ENCODE data around the gene MAP3K4.

Gene MAP3K4

DNA sequence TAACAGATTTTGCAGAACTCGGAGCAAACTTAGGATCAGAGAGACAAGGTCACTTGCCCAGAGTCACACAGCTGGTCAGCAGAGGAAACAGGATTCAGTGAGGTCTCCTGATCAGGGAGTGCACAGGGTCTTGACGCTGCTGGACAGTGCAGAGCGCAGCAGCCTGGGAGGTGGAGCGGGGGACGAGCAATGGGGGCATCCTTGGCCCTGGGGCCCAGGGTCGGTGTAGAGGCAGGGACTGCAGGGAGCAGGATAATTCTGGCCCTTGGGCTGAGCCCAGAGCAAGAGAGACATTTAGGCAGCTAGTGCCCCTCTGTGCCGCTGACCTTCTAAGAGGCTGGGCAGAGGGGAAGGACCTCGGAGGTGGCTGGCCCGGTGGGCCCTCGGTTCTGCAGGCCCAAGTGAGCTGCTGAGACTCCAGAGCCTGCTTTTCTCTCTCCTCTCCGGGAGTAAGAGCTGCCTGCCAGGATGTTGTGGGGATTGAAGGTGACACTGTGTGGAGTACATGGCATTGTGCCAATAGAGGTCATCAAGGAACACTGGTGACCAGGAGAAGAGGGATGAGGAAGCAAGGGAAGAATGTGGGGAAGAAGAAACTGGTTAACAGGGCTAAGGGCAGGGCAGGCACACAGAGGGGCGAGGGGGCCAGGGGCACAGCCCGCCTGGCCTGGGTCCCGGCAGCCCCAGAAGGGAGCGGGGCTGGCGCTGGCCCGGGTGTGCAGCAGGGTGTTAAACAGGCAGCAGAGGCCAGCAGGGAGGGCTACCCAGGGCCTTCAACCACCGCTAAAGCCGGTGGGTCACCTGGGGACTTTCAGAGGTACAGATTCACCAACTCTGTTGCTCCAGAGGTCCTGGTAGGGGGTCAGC lies 160.3 kb downstream of the MAP3K4 start:
- DNase-seq = no peak

DNA sequence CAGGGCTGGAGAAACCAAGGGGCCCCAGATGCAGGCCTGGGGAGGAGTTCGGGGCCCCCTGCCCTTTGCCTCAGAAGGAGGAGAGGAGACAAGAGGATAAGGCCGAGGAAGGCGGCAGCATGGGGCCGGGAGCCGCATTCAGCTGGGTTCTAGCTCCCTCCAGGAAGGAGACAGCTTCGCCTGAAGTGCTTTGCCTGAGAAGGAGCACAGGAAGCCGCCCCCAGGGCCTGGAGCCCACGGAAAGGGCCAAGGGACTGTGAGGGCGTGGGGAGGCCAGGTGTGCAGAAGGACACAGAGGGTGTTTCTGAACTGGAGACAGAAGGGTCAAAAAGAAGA lies 160.9 kb downstream of the MAP3K4 start:
- DNase-seq = no peak

DNA sequence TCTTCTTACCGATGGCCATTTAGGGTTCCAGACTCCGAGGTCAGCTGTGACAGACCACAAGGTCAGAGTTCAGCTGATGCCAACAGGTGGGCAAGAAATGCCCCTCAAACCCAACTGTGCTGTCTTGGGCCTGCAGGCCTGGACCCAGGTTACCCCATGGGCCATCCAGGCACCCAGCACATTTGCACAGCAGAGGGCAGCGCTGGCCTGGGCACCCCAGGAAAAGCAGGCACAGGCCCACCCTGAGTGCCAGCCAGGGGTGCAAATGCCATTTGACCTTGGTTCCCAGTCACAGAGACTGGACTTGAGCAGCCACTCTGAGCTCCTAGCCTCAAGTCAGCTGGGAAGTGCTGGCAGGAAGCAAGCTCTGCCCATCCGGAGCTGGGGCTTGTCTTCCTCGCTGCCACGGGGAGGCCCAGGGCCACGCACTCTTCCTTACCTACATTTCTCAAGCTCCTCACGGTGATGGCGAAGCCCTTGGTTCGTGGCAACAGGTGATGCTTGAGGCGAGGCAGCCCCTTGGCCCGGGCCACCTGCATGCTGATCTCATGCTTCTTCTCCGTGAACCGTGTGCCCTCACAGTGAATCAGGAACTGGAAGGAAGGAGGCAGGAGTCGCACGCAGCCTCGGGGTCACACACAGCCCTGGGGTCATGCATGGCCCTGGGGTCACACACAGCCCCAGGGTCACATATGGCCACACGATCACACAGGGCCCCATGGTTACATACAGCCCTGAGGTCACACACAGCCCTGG lies 161.5 kb downstream of the MAP3K4 start:
- no peak for DNase-seq

DNA sequence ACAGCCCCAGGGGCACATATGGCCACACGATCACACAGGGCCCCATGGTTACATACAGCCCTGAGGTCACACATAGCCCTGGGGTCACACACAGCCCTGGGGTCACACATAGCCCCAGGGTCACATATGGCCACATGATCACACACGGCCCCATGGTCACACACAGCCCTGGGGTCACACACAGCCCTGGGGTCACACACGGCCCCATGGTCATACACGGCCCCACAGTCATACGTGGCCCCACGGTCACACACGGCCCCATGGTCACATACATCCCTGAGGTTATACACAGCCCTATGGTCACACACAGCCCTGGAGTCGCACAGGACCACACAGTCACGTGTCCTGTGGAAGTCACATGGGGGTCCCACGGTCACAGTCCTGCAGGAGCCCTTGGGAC lies 162.2 kb downstream of the MAP3K4 start:
- no peak for DNase-seq

DNA sequence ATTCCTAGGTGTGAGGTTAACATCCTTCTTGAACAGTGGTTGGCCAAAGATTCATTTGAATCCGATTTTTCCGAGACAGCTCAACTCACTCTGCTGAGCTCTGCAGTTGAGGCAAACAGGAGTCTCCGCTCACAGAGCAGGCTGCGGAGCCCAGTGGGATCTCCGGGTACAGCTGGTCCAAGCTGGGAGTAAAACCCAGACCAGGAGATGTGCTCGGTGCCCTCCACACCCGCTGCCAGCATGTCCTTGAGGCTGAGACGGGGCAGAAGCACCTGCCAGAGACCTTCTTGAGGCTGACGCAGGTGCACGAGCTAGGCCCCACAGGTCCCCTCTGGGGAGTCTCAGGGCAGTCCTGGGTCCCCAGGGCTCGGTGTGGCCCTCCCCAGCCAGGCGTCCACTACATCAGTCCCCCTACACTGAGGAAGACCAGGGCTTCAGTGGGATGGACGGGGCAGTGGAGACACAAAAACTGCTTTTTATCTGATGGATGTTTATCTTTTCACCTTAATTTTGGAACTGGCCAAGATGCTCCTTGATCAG lies 163.3 kb downstream of the MAP3K4 start:
- DNase-seq = no peak

DNA sequence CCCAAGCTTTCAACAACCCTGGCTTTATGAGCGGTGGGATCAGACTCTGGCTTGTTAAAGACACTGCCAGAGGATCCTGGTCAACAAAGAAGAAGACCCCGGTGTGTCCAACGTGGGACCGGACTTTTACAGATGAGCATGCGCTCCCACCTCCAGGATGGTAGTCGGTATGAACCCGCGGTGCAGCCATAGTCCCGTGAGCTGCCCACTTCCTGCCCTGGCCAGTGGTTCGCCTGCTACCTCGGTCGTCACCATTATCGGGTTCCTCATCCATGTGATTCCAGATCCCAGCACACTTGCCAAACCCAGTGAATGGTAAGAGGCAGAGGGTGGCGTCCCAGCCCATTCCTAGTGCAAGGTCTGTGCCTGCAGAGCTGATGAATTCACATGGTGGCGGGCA lies 169.6 kb downstream of the MAP3K4 start:
- DNase-seq = no peak

DNA sequence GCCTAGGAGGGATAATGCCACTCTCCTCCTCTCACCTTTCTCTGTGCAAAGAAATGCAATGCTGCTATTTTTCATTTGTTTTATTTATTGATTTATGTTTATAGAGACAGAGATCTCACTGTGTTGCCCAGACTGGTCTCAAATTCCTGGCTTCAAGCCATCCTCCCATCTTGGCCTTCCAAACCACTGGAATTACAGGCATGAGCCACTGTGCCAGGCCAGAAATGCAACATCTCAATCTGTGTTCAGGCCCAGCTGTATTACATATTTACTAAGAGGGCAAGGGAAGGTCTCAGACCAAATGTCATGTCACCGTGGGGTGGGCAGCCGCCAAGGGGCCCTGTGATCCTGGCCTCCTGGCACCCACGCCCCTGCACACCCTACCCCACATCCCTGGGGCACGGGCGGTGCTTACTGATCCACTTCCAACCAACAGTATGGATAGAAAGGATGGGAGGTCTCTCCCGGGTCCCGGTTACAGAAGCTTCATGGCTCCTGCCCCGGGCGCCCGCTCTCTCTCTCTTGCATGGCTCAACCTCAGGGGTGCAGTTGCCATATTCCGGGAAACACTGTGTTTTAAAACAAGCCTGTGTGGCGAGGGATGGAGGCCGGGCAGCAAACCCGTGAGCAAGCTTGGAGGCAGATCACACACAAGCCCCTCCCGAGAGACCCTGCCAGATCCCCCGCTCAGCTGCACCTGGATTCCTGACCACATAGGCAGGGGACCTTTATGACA lies 170.5 kb downstream of the MAP3K4 start:
- no peak for DNase-seq

DNA sequence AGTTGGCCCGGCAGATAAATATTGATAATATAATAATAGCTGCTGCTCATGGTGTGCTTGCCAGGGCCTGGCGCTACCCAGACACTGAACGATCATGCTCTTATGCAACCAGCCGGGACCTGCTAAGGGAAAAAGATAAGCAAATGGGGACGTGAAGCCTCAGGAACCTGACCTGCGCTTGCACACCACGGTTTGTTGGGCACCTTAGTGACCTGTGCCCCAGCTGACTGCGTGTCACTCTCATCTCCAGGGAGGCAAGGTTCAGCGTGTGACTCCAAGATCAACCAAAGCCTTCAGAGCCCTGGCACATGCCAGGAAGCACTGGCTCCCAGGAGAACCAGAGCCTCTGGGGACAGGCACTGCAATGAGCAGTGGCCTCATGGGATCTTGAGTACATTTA lies 171.2 kb downstream of the MAP3K4 start:
- no peak for DNase-seq

DNA sequence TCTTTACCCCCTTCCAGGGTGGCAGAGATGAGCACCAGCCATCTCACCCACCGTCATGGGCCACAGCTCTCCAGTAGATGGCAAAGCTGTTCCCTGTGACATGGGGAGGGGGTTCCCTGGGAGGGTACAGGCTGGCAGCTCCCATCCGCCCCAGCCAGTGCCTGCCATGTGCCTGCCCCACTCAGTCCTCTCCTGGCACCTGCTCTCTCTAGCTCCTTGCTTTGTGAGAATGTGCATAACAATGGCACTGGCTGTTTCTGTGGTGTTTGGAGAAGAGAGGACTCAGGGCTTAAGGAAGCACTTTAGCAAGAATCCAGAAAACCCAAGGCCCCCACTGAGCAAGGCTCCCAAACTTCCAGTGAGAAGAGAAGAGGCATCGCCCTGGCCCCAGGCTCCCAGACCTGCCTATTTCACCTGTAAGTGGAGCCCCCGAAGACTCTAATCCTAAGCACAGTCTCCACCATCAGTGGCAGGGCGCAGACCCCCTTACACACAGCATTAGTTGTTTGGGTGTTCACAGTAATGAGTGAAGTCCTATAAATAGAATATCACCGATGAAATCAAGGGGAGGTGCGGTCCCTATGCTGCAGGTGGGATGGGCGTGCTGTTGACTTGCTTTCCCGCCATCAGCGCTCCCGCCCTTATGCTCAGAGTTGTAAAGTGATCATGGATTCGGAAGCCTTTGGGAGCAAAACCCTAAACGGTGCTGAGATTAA lies 172.1 kb downstream of the MAP3K4 start:
- DNase-seq = no peak

DNA sequence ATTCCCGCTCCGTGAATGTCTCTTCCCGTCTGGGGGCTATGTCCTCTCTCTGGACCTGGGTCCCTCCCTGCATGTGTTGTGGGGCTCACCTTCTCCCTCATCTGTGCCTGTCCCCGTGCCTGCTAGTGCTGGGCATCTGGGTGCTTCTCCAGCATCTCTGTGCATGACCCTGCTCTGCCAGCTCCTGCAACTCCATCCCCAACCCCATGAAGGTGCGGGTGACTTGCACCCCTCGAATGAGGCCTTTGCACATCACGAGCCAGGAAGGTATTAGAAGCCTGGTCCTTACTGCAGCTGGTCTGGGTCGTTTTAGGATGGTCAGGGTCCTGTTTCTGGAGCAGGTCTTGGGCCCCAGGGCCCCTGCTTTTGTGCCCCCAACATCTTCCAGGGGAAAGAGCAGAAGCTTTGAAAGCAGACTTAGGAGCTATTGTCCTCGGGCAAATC lies 172.6 kb downstream of the MAP3K4 start:
- no peak for DNase-seq

DNA sequence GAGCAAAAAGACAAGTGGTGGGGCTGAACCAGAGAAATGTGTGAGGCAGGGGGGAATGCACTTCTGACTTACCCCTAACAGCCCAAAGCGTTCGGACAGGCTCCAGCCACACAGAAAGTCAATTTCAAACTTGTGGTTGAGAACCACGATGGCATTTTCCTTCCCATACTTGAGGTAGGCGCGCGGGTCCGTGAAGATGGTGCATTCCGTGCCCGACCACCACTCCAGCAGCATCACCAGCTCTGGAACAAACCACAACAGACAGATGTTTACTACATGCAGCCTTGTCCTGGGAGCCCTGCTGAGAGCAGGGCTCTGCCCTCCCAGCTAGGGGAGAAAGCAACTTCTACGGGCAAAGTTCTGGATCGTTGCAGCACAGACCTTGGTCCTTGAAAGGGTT lies 174.6 kb downstream of the MAP3K4 start:
- no peak for DNase-seq

DNA sequence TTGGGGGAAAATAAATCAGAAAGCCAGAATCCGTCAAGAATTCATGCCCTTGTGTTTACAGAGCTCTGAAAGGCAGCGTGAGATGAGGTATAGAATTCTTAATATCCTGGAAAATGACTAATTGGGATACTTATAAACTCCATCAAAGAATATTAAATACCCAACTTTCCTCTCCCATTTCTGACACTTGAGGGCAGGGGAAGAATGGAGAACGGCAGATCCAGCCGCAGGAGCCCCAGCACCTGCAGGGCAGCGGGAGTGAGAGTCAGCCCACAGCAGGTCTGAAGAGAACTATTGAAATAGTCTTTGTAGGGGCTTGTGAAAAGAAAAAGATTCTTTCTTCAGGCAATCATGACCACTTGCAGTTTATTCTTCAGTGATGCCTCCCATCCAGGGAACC lies 175.1 kb downstream of the MAP3K4 start:
- DNase-seq = no peak
